Stimulated activated naive CD8-positive, alpha-beta T cell treated with anti-CD3 and anti-CD28 coated beads, Interleukin-15, Interleukin-2, amounts not matched to agents 100 ng/mL and 50 ng/mL, for 24 hours (primary cell): ENCODE results near the gene HES5.

Source experiments
- H3K27ac Mint-ChIP-seq: one replicate; pipeline ENCODE4 v1.8.0; 2021; ENCODE audit warnings: mild to moderate bottlenecking, mixed read lengths
- H3K27me3 Mint-ChIP-seq: one replicate; pipeline ENCODE4 v1.8.0; 2021; ENCODE audit warnings: mixed read lengths
- H3K36me3 Mint-ChIP-seq: one replicate; pipeline ENCODE4 v1.8.0; 2021; ENCODE audit warnings: low read depth, mixed read lengths
- H3K4me1 Mint-ChIP-seq: one replicate; pipeline ENCODE4 v1.8.0; 2021; ENCODE audit warnings: low read depth, mixed read lengths
- H3K4me3 Mint-ChIP-seq: one replicate; pipeline ENCODE4 v1.8.0; 2021; ENCODE audit warnings: mild to moderate bottlenecking, mixed read lengths
- H3K9me3 Mint-ChIP-seq: one replicate; pipeline ENCODE4 v1.8.0; 2021; ENCODE audit warnings: mixed read lengths

HES5 gene

GRCh38 chr1:2483970-2484369 is 46.1 kb downstream of the HES5 start:
- H3K4me1 Mint-ChIP-seq = peaks cover 3% of the 10 kb centered on the region
- H3K9me3 Mint-ChIP-seq = peaks cover 12% of the 10 kb centered on the region
- H3K27ac Mint-ChIP-seq = no peak overlapping the region
- no peak overlapping the region for H3K4me3 Mint-ChIP-seq
- H3K36me3 Mint-ChIP-seq = no peaks in the 10 kb centered on the region
- no peaks in the 10 kb centered on the region for H3K27me3 Mint-ChIP-seq

- no peaks in the 10 kb centered on the region for H3K36me3 Mint-ChIP-seq
- peaks cover 3% of the 10 kb centered on the region for H3K4me1 Mint-ChIP-seq
- no peaks in the 10 kb centered on the region for H3K27me3 Mint-ChIP-seq
- H3K27ac Mint-ChIP-seq = no peak overlapping the region
- no peak overlapping the region for H3K4me3 Mint-ChIP-seq
- peaks cover 3% of the 10 kb centered on the region for H3K9me3 Mint-ChIP-seq
Measured at GRCh38 chr1:2483026-2483425, 47.0 kb downstream of the HES5 start.

GRCh38 chr1:2482588-2482987 is 47.5 kb downstream of the HES5 start:
- Mint-ChIP-seq H3K4me1 (peaks cover 3% of the 10 kb centered on the region), H3K9me3 (no peaks in the 10 kb centered on the region), H3K27me3 (no peaks in the 10 kb centered on the region), H3K27ac (no peak overlapping the region), H3K4me3 (no peak overlapping the region), H3K36me3 (no peaks in the 10 kb centered on the region)

GRCh38 chr1:2481885-2482284 is 48.2 kb downstream of the HES5 start:
- Mint-ChIP-seq H3K27me3 (no peaks in the 10 kb centered on the region), H3K4me1 (peaks cover 3% of the 10 kb centered on the region), H3K36me3 (no peaks in the 10 kb centered on the region), H3K27ac (no peak overlapping the region), H3K4me3 (no peak overlapping the region), H3K9me3 (no peaks in the 10 kb centered on the region)

- H3K27ac Mint-ChIP-seq = no peak overlapping the region
- no peaks in the 10 kb centered on the region for H3K36me3 Mint-ChIP-seq
- no peaks in the 10 kb centered on the region for H3K9me3 Mint-ChIP-seq
- H3K4me1 Mint-ChIP-seq = peaks cover 3% of the 10 kb centered on the region
- H3K4me3 Mint-ChIP-seq = no peak overlapping the region
- no peaks in the 10 kb centered on the region for H3K27me3 Mint-ChIP-seq
Measured at GRCh38 chr1:2480986-2481364, 49.1 kb downstream of the HES5 start.

- Mint-ChIP-seq H3K4me1 (peaks cover 3% of the 10 kb centered on the region), H3K27ac (no peak overlapping the region), H3K9me3 (no peaks in the 10 kb centered on the region), H3K4me3 (no peak overlapping the region), H3K36me3 (no peaks in the 10 kb centered on the region), H3K27me3 (no peaks in the 10 kb centered on the region)
Measured at GRCh38 chr1:2480236-2480985, 49.7 kb downstream of the HES5 start.

GRCh38 chr1:2479618-2480017 is 50.4 kb downstream of the HES5 start:
- H3K27me3 Mint-ChIP-seq = no peaks in the 10 kb centered on the region
- no peaks in the 10 kb centered on the region for H3K36me3 Mint-ChIP-seq
- H3K4me3 Mint-ChIP-seq = no peak overlapping the region
- no peaks in the 10 kb centered on the region for H3K9me3 Mint-ChIP-seq
- H3K27ac Mint-ChIP-seq = no peak overlapping the region
- H3K4me1 Mint-ChIP-seq = peaks cover 3% of the 10 kb centered on the region

- H3K27ac Mint-ChIP-seq = no peak overlapping the region
- no peaks in the 10 kb centered on the region for H3K36me3 Mint-ChIP-seq
- H3K4me3 Mint-ChIP-seq = no peak overlapping the region
- H3K27me3 Mint-ChIP-seq = no peaks in the 10 kb centered on the region
- H3K9me3 Mint-ChIP-seq = no peaks in the 10 kb centered on the region
- H3K4me1 Mint-ChIP-seq = peaks cover 3% of the 10 kb centered on the region
Measured at GRCh38 chr1:2479186-2479585, 50.9 kb downstream of the HES5 start.
